NCI-H1092 treated with DMSO at 0.1 percent for 48 hours (cell line): ENCODE measurements around the gene TGIF1.

Experiments
- DNase-seq: peaks from one replicate; lab custom pipeline; 2025; lab: John Stamatoyannopoulos, UW

Gene TGIF1

DNA sequence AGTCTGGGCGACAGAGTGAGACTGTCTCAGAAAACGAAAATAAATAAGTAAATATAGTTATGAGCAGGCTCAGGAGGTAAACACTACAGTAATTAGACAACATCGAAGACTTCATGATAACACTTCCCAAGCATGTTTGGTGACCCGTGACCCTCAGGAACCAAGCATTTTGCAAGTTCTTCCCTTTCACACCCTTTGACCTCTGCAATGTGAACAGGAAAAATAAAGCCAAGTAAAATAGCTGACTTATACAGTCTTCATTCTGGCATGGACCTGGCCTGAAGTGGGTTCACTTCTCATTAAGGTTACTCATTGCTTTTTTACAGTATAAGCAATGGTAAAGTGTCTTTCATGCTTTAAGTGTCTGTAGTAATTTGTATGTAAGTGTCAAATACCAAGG is 15.3 kb upstream of the TGIF1 start:
- DNase-seq = no peak

- DNase-seq = no peak
These were observed 9.6 kb upstream of the TGIF1 start for GRCh38 chr18:3440341-3440740.

- peak; percentile 34 for DNase-seq
These were observed 8.7 kb upstream of the TGIF1 start for GRCh38 chr18:3441290-3441689.

- DNase-seq = no peak
These were observed 7.1 kb upstream of the TGIF1 start for GRCh38 chr18:3442919-3443318.

- no peak for DNase-seq
These were observed 5.7 kb upstream of the TGIF1 start for GRCh38 chr18:3444296-3444695.

GRCh38 chr18:3444954-3445353 is 5.0 kb upstream of the TGIF1 start:
- DNase-seq = no peak

DNA sequence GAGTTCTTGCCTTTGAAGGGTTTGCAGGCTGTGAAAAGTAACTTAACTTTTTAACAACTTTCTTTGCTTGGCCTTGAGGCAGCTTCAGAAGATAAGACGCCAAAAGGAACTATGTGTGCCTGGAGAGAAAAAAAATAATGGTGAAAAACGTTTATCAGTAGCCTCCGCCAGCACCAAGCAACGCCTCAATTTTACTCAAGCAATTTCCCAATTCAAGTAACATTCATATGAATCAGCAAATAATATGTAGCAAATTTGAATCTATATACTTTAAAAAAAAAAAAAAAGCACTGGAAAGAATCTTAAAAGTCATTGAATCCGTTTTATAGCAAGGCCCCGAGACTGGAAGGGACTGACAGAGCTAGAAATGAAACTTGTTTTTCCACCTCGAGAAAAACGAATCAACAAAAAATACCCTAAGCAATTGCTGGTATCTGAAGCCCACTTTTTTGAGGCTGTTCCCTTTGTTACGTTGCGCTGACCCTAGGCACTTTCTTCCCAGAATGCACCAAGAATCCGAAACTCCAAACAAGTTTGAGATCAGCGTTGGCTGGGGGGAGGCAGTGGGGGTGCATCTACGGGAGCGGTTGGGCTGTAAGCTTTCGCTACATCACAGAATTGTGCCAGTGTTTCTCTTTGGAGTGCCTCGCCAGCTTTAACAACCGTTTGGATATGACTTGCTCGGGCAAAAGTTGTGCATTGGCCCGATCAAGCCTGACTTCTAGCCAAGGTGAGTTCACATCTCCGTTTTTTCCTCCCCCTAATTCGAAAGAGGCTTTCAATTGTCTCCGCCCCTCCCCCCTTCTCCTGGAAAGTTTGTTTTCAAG is 2.7 kb upstream of the TGIF1 start:
- no peak for DNase-seq

DNA sequence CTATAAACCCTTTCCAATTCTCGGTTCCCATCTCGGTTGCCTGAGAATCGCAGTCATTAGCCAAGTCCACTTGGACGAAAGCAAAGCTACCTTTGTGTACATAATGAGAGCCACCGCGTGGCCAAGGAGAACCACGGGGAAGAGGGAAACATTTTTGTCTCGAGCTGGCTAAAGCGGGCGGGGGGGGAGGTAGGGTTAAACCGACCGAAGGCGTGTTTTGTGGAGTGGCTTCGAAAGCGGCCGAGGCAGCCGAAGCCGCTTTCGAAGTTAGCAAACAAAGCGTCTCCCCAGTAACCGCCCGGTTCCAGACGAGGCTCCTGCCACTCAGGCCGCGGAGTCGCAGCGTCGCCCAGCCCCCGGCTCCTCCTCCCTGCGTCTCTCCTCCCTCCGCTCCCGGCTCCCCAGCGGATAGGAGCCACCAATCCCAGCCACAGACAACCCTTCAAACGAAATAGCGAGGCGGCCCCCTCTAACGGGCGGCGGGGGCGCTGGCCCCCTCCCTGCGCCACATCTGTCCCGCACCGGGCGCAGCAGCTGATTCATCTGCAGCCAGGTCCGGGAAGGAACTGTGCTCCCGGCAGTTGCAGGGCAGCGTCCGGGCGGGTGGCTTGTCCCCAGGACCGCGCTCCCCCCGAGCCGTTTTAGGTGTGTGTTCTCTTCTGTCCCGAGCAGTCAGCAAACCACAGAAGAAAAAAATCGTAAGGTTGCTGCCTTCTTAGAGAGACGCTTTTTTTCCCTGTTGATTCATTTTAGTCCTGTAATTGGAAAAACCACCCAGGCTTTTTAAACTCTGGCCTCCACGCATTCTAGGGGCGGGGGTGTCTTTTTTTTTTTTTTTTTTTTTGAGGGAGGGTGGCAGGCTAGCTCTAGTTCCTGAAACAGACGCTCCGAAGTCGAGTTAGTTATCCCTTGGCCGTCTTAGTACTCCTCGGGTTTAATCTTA is 1.8 kb upstream of the TGIF1 start:
- peak; percentile 85 for DNase-seq

DNA sequence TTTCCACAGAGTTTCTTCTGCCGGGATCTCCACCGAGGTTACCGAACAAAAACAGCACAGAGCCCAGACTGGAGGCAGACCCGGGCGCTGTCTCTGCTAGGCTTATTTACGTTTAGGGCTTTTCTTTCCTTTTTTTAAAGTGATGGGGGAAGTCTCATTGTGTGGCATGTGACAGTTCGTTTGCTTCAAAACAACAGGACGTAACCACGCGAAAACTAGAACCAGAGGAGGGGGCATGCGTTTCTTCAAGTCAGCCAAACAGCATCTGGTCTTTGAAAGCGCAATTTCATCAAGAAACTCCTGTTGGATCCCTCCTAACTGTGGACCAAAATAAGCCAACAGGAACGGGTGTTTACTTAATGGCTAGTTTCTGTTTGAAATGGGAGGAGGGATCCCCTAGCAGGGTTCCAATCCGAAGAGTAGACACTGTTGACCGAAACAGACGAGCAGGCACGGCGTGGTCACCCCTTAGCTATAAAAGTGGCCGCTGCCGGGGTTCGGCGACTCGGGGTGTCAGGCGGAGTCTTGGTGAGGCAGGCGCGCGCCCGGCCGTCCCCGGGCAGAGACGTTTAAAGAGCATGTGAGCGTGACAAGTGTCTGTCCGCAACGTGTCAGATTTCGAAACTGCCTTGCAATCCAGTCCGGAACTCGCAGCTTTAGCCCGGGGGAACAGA is 997 bp upstream of the TGIF1 start:
- DNase-seq = peak; percentile 42

DNA sequence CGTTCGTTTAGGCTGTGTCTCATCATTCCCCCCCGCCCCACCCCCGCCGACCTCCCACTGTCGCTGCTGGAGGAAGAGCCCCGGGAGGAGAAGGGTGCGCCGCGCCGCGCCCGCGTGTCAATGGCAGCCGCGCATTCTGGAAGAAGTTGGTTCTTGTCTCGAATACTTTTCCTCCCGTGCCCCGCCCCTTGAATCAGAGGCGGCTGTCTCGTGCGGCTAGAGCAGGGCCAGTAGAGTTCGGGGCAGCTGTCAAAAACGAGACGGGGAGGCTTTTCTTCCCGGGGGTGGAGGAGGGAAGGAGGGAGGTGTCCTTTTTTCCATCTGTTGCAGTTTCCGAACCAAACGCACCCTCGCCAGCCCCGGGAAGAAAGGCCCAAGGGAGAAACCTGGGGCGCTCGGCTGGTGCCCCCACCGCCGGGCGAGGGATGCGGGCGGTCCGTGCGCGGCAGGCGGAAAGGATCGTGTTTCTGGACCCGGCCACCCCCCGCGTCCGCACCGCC is 410 bp upstream of the TGIF1 start:
- peak; percentile 42 for DNase-seq

DNA sequence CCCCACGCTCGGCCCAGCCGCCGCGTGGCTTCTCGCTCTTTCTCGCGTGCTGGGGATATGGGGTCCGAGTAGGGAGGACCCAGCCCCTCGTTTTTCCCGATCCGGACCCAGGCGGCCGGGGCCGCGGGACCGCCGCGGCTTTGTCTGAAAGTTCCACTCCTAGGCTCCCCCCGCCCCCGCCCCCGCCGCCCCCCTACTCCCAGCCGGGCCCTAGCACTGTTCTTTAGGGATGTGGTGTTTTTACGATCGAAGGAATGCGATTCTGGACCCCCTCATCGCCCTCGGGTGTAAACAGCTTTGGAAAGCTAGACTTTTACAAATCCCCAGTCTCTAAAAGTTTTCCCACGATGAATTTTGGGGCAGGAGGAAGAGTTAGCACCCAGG is 819 bp downstream of the TGIF1 start:
- no peak for DNase-seq

DNA sequence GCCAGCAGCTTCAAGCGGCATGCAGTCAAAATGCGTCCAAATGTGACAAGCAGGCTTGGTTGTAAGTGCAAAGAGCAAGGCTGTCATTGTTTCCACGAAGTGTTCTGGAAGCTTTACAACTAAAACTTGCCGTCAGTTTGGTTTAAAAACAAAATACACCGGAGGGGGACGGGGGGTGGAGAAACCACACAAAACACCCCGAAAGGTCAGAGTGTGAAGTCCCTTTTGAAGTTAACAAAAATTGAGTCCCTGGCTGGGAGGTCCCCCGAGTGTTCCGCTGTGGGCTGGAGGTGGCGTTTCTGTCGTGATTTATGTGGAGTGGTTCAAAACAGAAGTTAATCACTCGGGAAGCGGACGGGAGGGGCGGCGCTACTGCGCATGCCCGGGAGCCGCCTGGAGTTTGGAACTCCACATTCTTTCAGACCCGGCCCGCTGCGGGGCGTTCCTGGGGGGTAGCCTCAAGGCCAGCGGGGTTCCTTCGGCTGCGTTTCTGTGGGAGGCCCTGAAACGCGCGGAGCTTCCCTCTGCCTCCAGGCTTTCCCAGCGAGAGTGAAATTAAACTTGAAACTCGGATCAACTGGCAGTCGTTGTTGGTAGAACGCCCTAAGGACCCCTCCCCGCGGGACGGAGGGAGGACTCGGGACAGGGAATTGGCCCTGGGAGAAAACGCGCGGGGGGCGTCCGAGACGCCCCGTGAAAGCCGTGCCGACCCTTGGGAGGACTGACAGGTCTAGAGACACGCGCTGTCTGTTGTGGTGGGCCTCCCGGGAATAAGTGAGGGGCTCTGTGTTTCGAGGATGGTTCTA is 1.4 kb downstream of the TGIF1 start:
- DNase-seq = peak; percentile 10

DNA sequence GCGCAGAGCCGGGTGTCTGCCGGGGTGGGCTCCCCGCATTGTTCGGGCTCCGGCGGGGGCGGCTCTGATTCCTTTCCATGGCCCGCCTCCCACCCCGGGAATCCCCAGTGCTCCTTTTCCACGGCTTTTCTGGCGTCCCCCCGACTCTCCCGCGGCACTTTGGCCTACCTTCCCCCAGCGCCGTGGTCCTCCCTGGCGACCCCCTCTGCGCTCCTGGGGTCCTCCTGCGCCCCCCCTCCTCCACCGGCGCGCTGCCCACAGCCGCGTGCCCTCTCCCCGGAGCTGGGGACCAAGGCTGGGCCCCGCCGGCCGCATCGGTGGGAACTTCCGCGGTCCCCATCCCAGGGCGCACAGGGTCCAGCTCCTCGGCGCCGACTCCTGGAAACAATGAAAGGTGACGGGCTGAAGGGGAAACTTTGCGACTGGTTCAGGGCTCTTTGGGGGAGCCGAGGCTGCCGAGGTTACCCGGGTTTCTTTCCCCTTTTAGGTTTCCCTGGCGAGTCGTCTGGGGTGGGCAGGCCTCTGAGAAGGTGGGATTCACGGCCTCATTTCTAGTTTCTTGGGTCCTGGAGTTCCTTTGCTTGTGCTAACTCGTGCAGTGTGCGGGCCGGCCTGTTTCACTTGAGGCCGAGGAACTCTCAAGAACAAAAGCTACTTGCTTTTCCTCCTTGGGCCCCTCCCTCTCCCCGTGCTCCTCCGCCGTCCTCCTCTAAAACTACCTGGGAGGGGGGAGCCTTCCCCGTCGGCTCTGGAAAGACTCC is 2.2 kb downstream of the TGIF1 start:
- DNase-seq = no peak

GRCh38 chr18:3452750-3453539 is 3.0 kb downstream of the TGIF1 start:
- no peak for DNase-seq

- DNase-seq = no peak
These were observed 3.8 kb downstream of the TGIF1 start for GRCh38 chr18:3453540-3454364.

DNA sequence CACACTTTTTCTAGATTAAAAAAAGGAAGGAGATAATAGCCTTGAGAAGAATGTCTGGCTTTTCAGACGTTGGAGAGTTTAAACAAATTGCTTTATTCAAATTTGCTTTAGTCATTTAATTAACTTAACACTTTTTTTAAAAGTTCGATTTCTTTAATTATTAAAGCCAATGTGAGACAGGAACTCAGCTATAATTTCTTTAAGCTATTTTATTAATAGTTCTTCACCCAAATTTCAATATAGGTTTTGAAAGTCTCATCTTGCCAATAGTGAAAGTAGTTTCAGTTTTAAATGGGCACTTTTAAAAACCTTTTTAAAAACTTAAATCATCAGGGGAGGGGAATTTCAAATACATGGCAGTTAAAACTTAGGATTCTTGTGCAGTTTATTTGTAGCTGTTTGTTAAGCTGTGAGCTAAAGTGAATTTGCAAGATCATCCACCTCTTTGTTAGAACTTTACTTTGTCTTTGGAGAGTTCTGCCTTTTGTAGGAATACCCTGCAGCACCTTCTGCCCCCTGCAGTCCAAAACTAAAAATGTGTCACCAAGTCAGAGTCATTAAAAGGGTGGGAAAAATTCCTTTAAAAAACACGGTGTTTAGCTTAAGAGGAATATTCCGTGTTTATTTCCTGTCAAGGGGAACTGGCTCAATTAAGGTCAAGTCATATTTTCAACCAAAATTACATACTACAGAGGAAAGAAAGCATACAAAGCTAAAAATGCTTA is 4.6 kb downstream of the TGIF1 start:
- DNase-seq = peak; percentile 15

DNA sequence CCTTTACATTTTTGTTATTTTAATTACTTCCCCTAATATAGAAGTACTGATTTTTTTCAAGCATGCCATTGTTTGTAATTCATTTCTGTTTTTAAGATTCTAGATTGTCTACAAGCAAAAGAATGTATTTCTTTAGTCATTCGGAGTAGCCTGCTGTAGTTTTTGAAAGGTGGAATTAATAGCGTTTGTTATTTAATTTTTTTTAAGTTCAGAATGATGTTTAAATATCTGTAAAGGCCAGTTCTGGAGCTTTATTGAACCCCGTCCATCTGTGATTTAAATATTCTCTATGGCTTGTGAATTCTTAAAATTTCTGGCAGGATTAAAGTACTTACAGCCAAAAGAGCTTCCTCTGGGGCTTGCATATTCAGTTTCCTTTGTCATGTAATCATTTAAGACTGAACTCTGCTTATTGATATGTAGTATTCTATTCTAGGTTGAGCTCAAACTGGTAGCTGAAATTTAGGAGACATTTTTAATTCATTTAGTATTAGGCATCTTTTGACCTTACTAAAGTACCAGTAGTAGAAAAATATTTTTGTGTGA is 5.2 kb downstream of the TGIF1 start:
- DNase-seq = no peak
